Stimulated activated CD4-positive, alpha-beta T cell treated with anti-CD3 and anti-CD28 coated beads, Interleukin-15, amount 100 ng/mL, for 24 hours (primary cell): ENCODE results near the gene UGGT2.
"Not testable (repeated sequence)": the region's sequence is repeated elsewhere in the genome, so short reads cannot be mapped to it uniquely, and the experiment has no call there.

Source experiments
- DNase-seq: peaks from one replicate; pipeline ENCODE4 v3.0.0-alpha.2; 2020

Gene UGGT2

DNA sequence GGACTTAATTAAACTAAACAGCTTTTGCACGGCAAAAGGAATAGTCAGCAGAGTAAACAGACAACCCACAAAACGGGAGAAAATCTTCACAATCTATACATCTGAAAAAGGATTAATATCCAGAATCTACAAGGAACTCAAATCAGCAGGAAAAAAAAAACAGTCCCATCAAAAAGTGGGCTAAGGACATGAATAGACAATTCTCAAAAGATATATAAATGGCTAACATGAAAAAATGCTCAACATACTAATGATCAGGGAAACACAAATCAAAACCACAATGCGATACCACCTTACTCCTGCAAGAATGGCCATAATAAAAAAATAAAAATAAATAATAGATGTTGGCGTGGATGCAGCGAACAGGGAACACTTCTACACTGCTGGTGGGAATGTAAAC, 1.7 kb downstream of the UGGT2 start:
- not testable (repeated sequence) for DNase-seq

DNA sequence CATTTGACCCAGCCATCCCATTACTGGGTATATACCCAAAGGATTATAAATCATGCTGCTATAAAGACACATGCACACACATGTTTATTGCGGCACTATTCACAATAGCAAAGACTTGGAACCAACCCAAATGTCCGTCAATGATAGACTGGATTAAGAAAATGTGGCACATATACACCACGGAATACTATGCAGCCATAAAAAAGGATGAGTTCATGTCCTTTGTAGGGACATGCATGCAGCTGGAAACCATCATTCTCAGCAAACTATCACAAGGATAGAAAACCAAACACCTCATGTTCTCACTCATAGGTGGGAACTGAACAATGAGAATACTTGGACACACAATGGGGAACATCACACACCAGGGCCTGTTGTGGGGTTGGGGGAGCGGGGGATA, 2.2 kb downstream of the UGGT2 start:
- not testable (repeated sequence) for DNase-seq

DNA sequence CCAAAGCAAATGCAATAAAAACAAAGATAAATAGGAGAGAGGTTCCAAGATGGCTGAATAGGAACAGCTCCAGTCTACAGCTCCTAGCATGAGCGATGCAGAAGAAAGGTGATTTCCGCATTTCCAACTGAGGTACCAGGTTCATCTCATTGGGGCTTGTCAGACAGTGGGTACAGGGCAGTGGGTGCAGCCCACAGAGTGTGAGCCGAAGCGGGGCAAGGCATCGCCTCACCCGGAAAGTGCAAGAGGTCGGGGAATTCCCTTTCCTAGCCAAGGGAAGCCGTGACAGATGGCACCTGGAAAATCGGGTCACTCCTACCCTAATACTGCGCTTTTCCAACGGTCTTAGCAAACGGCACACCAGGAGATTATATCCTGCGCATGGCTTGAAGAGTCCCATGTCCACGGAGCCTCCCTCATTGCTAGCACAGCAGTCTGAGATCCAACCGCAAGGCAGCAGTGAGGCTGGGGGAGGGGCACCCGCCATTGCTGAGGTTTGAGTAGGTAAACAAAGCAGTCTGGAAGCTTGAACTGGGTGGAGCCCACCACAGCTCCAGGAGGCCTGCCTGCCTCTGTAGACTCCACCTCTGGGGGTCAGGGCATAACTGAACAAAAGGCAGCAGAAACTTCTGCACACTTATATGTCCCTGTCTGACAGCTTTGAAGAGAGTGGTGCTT, 6.6 kb downstream of the UGGT2 start:
- DNase-seq, result not testable (repeated sequence)

DNA sequence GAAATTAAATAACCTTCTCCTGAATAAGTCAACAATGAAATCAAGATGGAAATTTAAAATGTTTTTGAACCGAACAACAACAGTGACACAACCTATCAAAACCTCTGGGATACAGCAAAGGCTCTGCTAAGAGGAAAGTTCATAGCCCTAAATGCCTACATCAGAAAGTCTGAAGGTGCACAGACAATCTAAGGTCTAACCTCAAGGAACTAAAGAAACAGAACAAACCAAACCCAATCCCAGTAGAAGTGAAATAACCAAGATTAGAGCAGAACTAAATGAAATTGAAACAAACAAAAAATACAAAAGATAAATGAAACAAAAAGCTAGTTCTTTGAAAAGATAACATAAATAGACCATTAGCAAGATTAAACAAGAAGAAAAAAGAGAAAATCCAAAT, 9.0 kb downstream of the UGGT2 start:
- no peak for DNase-seq

DNA sequence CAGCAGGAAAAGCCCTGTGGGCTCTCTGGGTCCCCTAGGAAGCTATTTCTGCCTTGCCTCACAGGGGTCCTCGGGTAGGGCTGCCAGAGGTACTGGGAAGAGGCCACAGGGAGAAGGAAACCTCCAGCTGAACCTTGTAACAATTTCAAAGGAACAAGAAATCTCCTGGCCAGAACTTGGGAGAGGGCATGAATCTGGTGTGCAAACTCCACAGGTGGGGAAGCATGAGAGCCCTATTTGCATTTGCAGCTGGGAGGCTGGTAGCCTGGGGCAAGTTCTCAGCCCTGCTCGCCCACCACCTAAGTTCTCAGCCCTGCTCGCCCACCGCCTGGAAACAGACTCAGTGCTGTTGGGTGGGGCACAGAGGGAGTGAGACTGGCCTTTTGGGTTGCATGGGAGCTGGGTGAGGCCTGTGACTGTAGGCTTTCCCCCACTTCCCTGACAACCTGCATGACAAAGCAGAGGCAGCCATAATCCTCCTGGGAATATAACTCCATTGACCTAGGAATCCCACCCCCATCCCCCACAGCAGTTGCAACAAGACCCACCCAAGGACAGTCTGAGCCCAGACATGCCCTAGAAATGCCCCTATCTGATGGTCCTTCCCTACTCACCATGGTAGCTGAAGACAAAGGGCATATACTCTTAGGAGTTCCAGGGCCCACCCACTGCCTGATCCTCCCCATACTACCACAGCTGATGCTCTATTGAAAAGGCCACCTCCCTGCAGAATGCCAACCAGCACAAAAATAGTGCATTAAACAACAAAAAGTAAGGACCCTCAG, 11.7 kb downstream of the UGGT2 start:
- no peak for DNase-seq

DNA sequence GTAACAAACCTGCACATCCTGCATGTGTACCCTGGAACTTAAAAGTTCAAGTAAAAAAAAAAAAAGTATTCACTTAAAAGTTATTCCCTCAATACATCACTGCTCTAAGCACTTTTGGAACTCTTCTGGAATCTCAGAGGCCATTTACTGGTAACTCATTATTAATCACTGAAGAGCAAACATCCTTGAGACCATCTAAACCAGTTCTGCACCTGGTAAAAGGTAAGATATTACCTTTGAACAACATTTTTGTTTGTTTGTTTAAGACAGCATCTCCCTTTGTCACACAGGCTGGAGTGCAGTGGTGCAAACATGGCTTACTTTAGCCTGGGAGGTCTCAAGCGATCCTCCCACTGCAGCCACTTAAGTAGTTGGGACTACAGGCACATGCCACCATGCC, 16.7 kb downstream of the UGGT2 start:
- DNase-seq, result no peak

DNA sequence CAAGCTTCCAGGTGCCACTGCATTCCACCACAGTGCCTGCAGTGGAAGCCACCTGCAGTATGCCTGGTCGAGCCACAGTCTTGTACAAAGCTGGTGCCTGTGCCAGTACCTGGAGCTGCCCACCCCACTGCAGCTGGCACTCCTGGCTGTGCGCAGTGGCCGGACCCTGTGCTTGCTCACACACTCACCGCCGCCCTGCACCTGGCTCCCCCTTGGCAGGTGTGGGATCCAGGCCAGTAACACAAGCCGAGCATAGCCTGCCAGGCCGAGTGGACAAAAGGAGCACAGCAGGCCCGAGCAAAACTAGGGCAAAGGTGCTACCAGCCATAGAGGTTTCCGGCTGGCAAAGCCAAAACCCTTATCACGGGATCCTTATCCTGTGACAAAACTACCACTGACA, 18.5 kb downstream of the UGGT2 start:
- no peak for DNase-seq

DNA sequence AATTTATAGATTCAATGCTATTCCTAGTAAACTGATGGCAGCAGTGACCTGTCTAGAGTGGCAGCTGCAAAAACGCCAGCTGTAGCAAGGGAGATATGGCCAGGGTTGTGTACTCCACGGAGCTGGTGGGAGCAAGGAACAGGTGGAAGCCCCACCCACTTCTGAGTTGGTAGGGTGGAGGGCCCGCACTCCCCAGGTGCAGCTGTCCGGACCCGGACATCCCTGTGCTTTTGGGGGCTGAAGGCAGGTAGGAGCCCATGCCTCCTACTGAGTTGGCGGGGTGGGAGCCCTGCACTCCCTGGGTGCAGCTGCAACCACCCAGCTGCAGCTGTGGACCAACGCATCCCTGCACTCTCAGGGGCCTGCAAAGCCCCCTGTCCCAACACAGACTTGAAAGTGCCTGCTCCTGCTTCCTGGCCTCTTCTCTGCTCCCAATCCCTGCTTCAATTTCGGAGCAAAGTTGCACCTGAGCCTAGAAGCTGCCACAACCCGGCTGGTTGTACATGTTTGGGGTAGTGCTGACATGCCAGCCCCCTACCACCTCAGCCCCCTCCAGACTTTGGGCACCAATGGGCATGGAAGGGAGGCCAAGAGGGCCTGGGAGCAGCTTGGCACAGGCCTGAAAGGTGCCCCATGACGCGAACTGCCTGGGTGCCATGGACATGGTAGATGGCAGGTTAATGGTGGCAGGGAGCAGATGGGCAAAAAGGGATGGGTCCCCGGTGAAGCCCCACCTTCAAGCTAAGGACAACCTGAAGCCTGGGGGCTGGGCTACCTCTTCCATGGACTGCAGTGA, 19.8 kb downstream of the UGGT2 start:
- no peak for DNase-seq

DNA sequence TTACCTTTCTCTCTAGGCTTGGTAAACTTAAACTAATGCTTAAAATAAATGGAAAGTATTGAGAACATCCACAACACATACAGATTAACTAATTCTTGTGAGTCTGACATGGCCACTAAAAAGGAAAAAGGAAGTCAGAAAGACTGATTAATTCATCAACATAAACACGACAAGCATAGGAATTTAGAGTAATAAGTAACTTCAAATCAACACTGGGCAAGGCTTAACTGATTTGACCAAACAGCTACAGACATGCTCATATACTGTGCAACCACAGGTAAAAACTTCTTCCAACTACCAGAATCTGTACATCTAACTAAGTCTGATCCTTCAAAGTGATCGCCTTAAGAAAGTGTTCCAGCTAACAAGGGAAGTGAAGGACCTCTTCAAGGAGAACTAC, 20.5 kb downstream of the UGGT2 start:
- DNase-seq, result no peak

DNA sequence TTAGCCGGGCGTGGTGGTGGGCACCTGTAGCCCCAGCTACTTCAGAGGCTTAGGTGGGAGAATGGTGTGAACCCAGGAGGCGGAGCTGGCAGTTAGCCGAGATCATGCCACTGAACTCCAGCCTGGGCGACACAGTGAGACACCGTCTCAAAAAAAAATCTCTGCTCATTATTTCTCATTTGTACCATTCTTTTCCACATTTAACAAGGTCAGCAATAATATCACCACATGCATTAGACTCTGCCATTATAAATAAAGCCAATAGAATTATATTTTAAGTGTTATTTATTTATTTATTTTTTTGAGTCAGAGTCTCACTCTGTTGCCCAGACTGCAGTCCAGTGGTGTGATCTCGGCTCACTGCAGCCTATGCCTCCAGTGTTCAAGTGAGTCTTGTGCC, 24.2 kb downstream of the UGGT2 start:
- DNase-seq, result no peak

DNA sequence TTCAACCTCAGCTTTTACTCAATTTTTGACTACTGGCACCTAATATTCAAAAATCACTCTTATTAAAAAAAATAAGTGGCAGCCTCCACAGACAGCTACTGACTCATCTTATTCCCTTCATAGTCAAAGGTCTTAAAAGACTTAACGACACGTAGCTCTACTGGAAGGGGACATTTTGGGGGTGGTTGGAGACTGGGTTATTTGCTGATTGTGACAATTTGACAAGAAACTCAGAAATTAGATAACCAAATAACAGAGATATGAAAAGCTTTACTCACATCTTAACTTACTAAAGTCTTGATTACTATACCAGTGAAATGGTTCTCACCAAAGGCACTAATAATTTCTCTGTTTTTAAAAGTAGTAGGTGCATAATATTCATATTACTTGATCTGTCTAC, 25.7 kb downstream of the UGGT2 start:
- no peak for DNase-seq

DNA sequence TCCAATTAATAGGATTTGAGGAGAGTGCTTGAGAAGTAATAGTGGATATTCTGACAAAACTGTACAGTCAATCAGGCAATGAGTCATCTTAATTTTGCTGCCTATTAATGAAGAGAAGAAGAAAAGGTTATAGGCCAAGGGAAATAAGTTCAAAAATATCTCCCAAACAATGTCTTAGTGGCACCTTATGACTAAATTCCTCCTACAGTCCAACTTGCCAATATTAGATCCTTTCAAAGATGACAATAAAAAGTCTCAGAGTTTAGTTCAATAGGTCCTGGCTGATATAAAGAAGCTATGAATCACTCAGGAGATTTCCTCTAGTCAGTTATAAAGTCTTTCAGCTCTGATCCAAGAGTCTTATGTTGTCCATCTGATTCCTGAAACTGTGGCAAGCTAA, 27.9 kb downstream of the UGGT2 start:
- no peak for DNase-seq

DNA sequence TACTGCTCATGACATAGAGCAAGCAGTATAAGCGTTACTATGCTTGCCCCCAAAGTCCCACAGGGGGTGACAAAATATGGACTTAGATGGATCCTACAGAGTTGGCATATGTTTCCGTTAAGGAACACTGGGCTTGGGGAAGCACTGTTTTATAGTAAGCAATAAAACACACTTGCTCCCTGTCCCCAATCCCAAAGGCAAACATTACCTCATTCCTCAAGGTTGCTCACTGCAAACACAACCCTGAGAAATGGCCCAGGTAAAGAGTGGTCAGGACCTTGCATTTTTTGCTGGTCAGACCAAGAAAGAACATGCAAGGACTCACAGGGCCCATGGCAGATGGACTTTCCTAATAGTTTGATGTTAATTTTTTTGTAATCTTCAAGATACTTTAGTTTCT, 32.3 kb downstream of the UGGT2 start:
- DNase-seq, result no peak

DNA sequence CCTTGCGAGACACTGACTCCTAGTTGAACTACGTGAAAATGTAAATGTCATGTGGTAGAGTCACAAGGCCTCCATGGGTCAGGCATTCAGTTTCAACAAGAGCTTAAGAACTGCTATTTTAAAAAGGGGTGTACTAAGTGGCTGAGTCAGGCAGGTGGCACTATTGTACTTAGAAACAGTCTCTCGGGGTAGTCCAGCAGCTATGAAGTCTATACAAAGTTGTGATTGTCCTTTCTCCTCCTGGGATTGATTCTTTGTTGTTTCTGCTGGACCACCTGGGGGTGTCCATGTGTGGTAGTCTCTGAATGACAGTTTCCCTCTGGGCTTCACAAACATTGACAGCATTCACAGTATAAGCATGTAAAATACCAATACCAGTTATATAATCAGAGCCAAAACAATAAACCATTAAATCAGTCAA, 33.0 kb downstream of the UGGT2 start:
- DNase-seq, result peak; percentile 2

DNA sequence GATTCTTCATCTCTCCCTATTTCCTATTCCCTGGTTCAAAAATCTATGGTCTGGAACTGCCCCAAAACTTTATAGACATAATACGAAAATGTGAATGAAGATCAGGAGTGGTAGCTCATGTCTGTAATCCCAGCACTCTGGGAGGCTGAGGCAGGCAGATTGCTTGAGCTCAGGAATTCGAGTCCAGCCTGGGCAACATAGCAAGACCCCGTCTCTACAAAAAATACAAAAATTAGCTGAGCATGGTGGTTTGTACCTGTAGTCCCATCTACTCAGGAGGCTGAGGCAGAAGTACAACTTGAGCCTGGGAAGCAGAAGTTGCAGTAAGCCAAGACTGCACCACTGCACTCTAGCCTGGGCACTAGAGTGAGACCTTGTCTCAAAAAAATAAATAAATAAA, 35.1 kb downstream of the UGGT2 start:
- no peak for DNase-seq

DNA sequence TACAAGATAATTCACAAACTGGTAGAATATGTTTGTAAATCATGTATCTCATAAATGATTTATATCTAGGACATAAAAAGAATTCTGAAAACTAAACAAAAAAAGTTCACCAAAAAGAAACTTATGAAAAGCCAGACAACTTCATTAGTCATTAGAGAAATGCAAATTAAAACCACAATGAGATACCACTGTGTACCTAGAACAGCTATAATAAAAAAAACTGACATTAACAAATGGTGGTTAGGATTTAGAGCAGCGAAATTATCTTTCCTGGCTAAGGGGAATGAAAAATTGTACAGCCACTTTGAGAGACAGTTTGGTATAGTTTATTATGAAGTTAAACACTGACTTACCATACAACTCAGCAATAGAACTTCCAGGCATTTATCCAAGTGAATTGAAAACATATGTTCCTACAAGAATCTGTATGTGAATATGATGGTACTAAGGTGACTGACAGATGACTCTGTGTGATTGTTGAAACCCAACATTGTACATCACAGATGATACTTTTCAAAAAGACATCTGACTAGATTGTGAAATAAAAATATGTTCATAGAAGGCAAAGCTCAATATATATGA, 41.8 kb downstream of the UGGT2 start:
- no peak for DNase-seq

DNA sequence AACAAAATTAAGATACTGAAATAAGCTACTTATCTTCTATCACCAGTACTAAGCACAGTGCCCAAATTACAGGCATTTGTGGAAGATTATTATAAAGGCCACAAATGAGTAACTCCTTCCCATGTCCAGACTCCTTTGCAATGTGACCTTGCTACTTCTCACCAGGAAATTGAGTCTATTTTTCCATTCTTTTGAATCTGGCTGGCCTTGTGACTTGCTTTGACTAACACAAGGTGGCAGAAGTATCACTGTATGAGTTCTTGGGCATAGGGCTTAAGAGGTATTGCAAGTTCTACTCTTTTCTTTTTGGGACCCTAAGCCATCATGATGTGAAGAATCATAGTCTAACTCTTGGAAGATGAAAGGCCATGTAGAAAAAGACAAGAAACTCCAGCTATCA, 49.9 kb downstream of the UGGT2 start:
- DNase-seq, result no peak

DNA sequence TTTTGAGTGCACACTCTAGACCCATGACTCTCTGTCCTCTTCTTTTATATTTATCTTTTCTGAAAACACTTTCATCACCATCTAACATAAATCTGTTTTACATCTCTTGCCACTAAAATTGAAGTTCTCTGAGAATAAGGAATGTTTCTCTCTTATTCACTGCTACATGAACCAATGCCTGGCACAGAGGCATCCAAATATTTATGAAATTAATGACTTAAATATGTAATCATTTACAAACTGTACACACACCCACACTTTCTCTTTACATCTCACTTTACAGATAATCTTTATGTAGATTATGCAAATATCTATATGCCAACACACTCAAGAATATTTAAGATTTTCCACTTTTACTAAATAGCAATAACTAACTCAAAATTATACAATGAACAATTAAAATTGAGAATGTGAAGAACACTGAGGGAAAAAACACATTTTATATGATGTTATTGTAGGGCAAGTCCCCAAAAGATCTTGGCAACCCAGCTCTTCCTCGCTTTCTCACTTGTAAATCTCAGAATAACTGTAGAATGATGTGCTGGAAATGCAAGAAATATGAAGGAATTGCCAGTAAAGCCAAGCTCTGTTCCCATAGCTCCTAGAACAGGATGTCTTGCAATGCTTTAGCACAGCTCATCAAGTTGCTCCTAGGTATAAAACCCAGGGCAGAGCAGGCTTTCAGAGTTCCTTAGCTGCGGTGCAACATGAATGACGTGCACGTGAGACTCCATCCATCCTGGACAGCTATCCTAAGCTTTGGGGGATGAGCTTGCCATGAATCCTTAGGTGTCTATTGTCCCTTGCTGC, 50.7 kb downstream of the UGGT2 start:
- DNase-seq, result no peak

DNA sequence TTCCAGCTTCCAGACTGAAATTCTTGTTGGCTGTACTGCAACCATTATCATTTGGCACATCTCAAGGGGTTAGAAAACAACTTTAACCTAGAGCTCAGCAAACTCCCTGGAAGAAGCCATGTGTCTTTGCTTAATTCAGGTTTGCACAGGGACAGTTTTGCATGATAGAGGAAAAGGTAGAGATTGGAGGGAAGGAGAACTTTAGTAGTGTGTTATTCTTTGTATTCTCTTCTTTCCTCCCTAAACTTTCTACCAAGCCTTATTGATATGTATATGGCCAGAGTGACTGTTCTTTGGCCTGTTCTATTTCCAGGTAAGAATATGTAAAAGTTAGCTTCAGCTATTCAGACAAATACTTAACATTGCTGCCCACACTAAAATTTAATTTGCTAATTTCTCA, 53.1 kb downstream of the UGGT2 start:
- no peak for DNase-seq

DNA sequence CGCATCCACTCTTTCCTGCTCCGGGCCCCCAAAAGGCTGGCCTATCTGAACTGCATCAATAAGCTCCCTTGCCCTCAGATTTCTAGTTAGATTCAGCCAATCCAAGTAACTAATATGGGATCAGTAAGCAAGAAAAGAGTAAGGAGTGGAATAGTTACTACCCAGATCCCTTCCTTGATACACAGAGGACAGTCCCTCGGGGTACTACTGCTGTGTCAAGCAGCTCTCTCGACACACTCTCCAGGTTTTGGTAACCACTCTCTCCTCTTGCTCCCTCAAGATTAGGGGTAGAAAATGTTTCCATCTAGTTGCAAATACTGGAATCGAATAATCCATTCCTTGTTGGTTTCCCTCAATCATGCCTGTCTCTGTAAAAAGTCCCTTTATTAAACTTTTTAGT, 65.4 kb downstream of the UGGT2 start:
- no peak for DNase-seq

DNA sequence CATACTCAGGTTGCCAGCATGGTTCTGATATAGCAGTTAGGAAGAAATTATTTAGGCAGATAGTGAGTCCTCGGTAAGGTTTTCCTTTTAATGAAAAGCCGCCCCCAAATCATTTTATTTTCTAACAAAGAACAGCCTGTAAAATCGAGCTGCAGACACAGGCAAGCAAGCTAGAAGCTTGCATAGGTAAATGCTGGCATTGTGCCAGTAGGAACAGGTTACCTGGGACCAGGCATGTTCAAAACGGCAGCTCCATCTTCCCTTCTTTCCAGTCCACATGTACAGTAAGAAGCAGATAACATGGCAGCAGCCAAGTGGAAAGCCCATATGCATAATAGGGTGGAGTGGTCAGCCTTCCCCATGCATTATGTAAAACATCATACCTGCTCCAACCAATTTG, 71.1 kb downstream of the UGGT2 start:
- no peak for DNase-seq

DNA sequence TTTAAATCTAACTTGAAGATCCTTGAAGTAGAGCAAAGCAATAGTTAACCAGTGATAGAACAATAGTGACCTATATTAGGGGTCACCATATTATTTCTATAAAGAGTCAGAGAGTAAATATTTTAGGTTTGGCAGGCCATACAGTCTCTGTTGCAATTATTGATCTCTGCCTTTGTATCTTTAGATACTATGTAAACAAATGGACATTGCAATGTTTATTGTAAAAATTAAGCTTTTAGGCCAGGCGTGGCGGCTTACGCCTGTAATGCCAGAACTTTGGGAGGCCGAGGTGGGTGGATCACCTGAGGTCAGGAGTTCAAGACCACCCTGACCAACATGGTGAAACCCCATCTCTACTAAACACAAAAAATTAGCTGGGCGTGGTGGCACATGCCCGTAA, 80.5 kb downstream of the UGGT2 start:
- not testable (repeated sequence) for DNase-seq

DNA sequence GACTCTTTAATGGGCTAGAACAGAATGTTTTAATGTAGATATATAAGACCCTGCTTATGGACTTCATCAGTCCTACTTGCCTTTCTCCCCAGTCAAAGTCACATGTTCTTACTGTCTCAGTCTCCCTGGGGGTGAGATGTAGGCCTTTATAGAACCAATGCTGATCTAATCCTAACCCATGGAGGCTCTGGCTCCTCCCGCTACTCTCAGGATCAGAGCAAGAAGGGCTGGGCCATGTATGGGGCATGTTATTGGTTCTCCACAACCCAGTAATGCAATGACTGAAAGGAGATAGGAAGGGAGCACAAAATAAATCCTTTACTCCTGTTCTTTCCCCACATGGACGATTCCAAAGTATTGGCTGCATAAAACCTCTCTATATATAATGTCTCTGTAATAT, 82.3 kb downstream of the UGGT2 start:
- DNase-seq, result no peak
